Keratinocyte (primary cell): ENCODE measurements around the gene MYO19. TPM values are rescaled to one million over a fixed set of nuclear protein-coding genes. Genes with fewer than 3 reads are reported as not detected.

Experiments used
- DNase-seq: peaks from one replicate; pipeline ENCODE4 v3.0.0-alpha.2; 2011; ENCODE audit warnings: low read depth, missing footprints, low spot score
- FAIRE-seq: peaks from 2 replicates; lab custom pipeline; 2011; peaks lifted over from hg19 to GRCh38; lab: Jason Lieb, UNC
- H2AFZ ChIP-seq: 2 replicates; pipeline ENCODE4 v1.6.0; 2012; ENCODE audit warnings: low read length, control low read depth, inconsistent platforms; ENCODE audit not compliant: control insufficient read depth
- H3K27ac ChIP-seq: 2 replicates; pipeline ENCODE4 v1.5.1; 2011; ENCODE audit warnings: low read length; ENCODE audit not compliant: control insufficient read depth, insufficient read depth
- H3K27me3 ChIP-seq: 3 replicates; pipeline ENCODE4 v1.6.0; 2011; ENCODE audit warnings: low read length; ENCODE audit not compliant: control insufficient read depth, insufficient read depth; ENCODE audit errors: extremely low read depth
- H3K36me3 ChIP-seq, 2 experiments: 2 replicates in 1 of 2; 3 replicates in 1 of 2; pipeline ENCODE4 v1.5.1; 2011; ENCODE audit warnings: low read length in 2 of 2, mild to moderate bottlenecking in 1 of 2; ENCODE audit not compliant: control insufficient read depth in 2 of 2, insufficient read depth in 2 of 2; ENCODE audit errors: extremely low read depth in 1 of 2
- H3K4me1 ChIP-seq: 3 replicates; pipeline ENCODE4 v1.5.1; 2011; ENCODE audit warnings: low read length; ENCODE audit not compliant: control insufficient read depth, insufficient read depth; ENCODE audit errors: extremely low read depth
- H3K4me2 ChIP-seq: 3 replicates; pipeline ENCODE4 v1.6.0; 2011; ENCODE audit warnings: low read depth, low read length; ENCODE audit not compliant: control insufficient read depth, insufficient read depth; ENCODE audit errors: extremely low read depth
- H3K4me3 ChIP-seq, 3 experiments: fragments of 200-600 bp in 1 of 3; sonication (generic) in 1 of 3; 2 replicates in 2 of 3; 3 replicates in 1 of 3; pipeline ENCODE4 v1.5.1; 2011 to 2016; ENCODE audit warnings: low read length in 3 of 3, mild to moderate bottlenecking in 3 of 3, control low read depth in 2 of 3, inconsistent platforms in 1 of 3, low read depth in 1 of 3, mixed read lengths in 1 of 3, mixed run types in 1 of 3, moderate library complexity in 1 of 3; ENCODE audit not compliant: control insufficient read depth in 2 of 3, insufficient read depth in 2 of 3; ENCODE audit errors: extremely low read depth in 1 of 3
- H3K79me2 ChIP-seq: 2 replicates; pipeline ENCODE4 v1.6.0; 2012; ENCODE audit warnings: low read length; ENCODE audit not compliant: control insufficient read depth, insufficient read depth
- H3K9ac ChIP-seq: 3 replicates; pipeline ENCODE4 v1.6.0; 2011; ENCODE audit warnings: low read length; ENCODE audit not compliant: control insufficient read depth, insufficient read depth; ENCODE audit errors: extremely low read depth
- H3K9me1 ChIP-seq: 3 replicates; pipeline ENCODE4 v1.6.0; 2011; ENCODE audit warnings: low read length; ENCODE audit not compliant: control insufficient read depth, insufficient read depth; ENCODE audit errors: extremely low read depth
- H3K9me3 ChIP-seq: 2 replicates; pipeline ENCODE4 v1.5.1; 2012; ENCODE audit warnings: low read depth, low read length; ENCODE audit not compliant: control insufficient read depth
- H4K20me1 ChIP-seq: 3 replicates; pipeline ENCODE4 v1.6.0; 2011; ENCODE audit warnings: low read length; ENCODE audit not compliant: control insufficient read depth, insufficient read depth; ENCODE audit errors: extremely low read depth
- EZH2 ChIP-seq: IDR thresholded peaks from one replicate; pipeline ENCODE4 v1.6.1; 2012; ENCODE audit warnings: inconsistent platforms, mild to moderate bottlenecking, low read length, moderate library complexity
- dilution Hi-C: fragments of 300-500 bp; cut with MboI; formaldehyde crosslinking; loops from one replicate; pipeline ENCODE4 v1.7.0; 2020; ENCODE audit warnings: low sequenced_read_pairs; ENCODE audit not compliant: extremely low pct_ligation_motif_present
- polyA plus RNA-seq, 5 experiments: library from polyadenylated mRNA; depleted of rRNA in 3 of 5; stranded (reverse) in 3 of 5; stranded (forward) in 1 of 5; unstranded in 1 of 5; fragments of >200 nt; gene quantifications; 1 replicate in 1 of 5; 2 replicates in 3 of 5; 3 replicates in 1 of 5; pipeline versions ENCODE4 v1.2.1 to v1.2.3, GENCODE V29; 2011 to 2012; ENCODE audit warnings: missing spikeins in 2 of 5, low read depth in 1 of 5, low replicate concordance in 1 of 5
- TF ChIP-seq, protein P1 (sequence below), 3 experiments: IDR thresholded peaks in 1 of 3; conservative IDR thresholded peaks in 1 of 3; optimal IDR thresholded peaks in 1 of 3; 2 replicates in 2 of 3; 3 replicates in 1 of 3; pipeline versions ENCODE3 to v1.5.1; 2011; ENCODE audit warnings: low read length in 3 of 3, mild to moderate bottlenecking in 3 of 3, moderate library complexity in 2 of 3, control low read depth in 1 of 3, inconsistent platforms in 1 of 3; ENCODE audit not compliant: insufficient read depth in 2 of 3; ENCODE audit errors: extremely low read depth in 1 of 3

The MYO19 gene
- polyA plus RNA-seq, 1 donor (not counting 4 experiments of a cell fraction or from before 2014, with no cell fraction given), result 47.9 TPM

DNA sequence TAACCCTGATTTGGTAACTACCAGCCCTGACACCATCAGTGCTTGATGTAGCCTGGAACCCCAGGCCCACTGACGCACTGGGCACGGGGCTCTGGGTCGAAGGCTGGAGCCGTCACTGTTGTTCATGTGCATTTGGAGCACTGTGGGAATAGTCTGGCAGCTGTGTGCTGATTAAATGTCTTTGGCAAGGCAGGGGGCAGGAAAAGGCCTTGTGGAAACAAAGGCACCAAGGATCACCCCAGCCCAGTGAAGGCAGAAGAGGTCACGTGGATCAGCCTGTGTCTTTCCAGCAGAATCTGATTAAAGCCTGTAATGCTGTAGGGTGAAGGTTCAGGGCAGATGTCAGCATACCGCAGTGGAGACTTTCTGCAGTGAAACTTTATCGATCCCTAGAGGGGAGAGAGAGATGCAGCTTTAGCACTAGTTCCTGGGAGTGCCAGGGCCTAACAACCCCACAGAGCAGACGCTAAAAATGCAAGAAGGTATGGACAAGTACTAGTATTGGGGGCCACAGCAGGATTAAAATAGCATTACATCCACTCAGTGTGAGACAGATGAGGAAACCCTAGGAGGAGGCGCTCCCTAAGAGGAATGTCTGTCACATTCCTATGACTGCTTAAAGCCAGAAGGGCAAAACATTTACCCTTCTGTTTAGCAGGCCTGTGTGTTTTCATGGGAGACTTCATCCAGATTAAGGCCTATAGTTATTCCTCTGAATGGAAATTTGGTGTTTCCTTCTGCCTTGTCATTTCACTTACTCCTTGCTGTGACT lies 38.5 kb downstream of the MYO19 start:
- H3K9me1 ChIP-seq, result no peaks in the 10 kb centered on the region
- no peak overlapping the region for H2AFZ ChIP-seq
- H4K20me1 ChIP-seq, result no peaks in the 10 kb centered on the region
- H3K9ac ChIP-seq, result no peak overlapping the region
- H3K9me3 ChIP-seq, result no peaks in the 10 kb centered on the region
- no peaks in the 10 kb centered on the region for H3K4me1 ChIP-seq
- dilution Hi-C loops, result no loop called here
- no peak overlapping the region for H3K4me2 ChIP-seq
- FAIRE-seq (no peak), DNase-seq (no peak)
- H3K27ac ChIP-seq, result no peak overlapping the region
- no peak for TF ChIP-seq EZH2
- TF ChIP-seq, protein P1, sequence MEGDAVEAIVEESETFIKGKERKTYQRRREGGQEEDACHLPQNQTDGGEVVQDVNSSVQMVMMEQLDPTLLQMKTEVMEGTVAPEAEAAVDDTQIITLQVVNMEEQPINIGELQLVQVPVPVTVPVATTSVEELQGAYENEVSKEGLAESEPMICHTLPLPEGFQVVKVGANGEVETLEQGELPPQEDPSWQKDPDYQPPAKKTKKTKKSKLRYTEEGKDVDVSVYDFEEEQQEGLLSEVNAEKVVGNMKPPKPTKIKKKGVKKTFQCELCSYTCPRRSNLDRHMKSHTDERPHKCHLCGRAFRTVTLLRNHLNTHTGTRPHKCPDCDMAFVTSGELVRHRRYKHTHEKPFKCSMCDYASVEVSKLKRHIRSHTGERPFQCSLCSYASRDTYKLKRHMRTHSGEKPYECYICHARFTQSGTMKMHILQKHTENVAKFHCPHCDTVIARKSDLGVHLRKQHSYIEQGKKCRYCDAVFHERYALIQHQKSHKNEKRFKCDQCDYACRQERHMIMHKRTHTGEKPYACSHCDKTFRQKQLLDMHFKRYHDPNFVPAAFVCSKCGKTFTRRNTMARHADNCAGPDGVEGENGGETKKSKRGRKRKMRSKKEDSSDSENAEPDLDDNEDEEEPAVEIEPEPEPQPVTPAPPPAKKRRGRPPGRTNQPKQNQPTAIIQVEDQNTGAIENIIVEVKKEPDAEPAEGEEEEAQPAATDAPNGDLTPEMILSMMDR (optimal IDR thresholded peaks at IDR 0.05 in 1 of 3, IDR thresholded peaks at IDR 0.05 in 1 of 3, conservative IDR thresholded peaks at IDR 0.05 in 1 of 3; ENCODE audit: extremely low read depth in 1 of 3, insufficient read depth in 2 of 3, low read length in 3 of 3), result no peak
- no peak overlapping the region for H3K4me3 ChIP-seq
- H3K79me2 ChIP-seq, result peaks cover 7% of the 10 kb centered on the region
- H3K27me3 ChIP-seq, result no peaks in the 10 kb centered on the region
- peaks cover 29 to 64% of the 10 kb centered on the region in 2 experiments for H3K36me3 ChIP-seq

DNA sequence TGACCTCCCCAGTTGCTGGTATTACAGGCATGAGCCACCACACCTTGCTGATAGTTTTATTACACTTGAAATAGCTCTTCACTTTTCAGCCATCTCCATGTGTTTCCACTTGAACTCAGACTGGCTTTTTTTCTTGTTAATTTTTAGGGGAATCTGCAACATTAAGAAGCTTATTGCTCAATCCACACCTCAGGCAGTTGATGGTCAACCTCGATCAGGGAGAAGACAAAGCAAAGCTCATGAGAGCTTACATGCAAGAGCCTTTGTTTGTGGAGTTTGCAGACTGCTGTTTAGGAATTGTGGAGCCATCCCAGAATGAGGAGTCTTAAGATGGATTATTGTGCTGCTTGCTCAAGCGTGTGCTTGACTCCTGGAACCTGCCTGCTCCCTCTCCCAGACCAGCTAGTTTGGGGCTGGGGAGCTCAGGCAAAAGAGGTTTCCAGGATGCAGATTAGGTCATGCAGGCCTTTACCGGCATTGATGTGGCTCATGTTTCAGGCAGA lies 39.5 kb downstream of the MYO19 start:
- H3K4me2 ChIP-seq, result no peak overlapping the region
- FAIRE-seq (no peak), DNase-seq (no peak)
- dilution Hi-C loops, result no loop called here
- TF ChIP-seq, protein P1 (optimal IDR thresholded peaks at IDR 0.05 in 1 of 3, IDR thresholded peaks at IDR 0.05 in 1 of 3, conservative IDR thresholded peaks at IDR 0.05 in 1 of 3; ENCODE audit: extremely low read depth in 1 of 3, insufficient read depth in 2 of 3, low read length in 3 of 3), result no peak
- TF ChIP-seq EZH2, result no peak
- no peaks in the 10 kb centered on the region for H3K9me1 ChIP-seq
- no peak overlapping the region for H3K27ac ChIP-seq
- H3K79me2 ChIP-seq, result peaks cover 12% of the 10 kb centered on the region
- H3K4me3 ChIP-seq, result no peak overlapping the region
- no peaks in the 10 kb centered on the region for H4K20me1 ChIP-seq
- H3K4me1 ChIP-seq, result no peaks in the 10 kb centered on the region
- H3K9me3 ChIP-seq, result no peaks in the 10 kb centered on the region
- H3K36me3 ChIP-seq, result peaks cover 24 to 59% of the 10 kb centered on the region in 2 experiments
- H2AFZ ChIP-seq, result no peak overlapping the region
- no peaks in the 10 kb centered on the region for H3K27me3 ChIP-seq
- no peak overlapping the region for H3K9ac ChIP-seq
